ENCODE data around the gene ZBTB7C. TPM values are rescaled to one million over a fixed set of nuclear protein-coding genes. Genes with fewer than 3 reads are reported as not detected.

ZBTB7C gene
- total RNA-seq, 4 donors from 2014 or later = 26.0 to 50.6 (median 46.2) TPM

GRCh38 chr18:48188609-48189008 lies 220.6 kb downstream of the ZBTB7C start:
- 90% methylated on average over 2 of the region's 2 CpGs for WGBS
- Histone ChIP-seq H3K27me3 (no peaks in the 10 kb centered on the region), H3K36me3 (no peaks in the 10 kb centered on the region), H3K9me3 (no peaks in the 10 kb centered on the region), H3K4me1 (peaks cover 2% of the 10 kb centered on the region), H3K4me3 (no peak overlapping the region), H3K27ac (no peak overlapping the region)
- no peak for TF ChIP-seq POLR2A (IDR thresholded peaks at IDR 0.05)
- TF ChIP-seq EP300 (IDR thresholded peaks at IDR 0.05) = no peak
- no peak for TF ChIP-seq CTCF (IDR thresholded peaks at IDR 0.05)
- no peak for TF ChIP-seq POLR2AphosphoS5 (IDR thresholded peaks at IDR 0.05)
- no peak for DNase-seq (ENCODE audit: low spot score in 2 of 2)

- Histone ChIP-seq H3K36me3 (no peaks in the 10 kb centered on the region), H3K4me1 (no peaks in the 10 kb centered on the region), H3K9me3 (no peaks in the 10 kb centered on the region), H3K4me3 (no peak overlapping the region), H3K27ac (no peak overlapping the region), H3K27me3 (no peaks in the 10 kb centered on the region)
- no peak for DNase-seq (ENCODE audit: low spot score in 2 of 2)
- WGBS = 85% methylated on average over 6 of the region's 6 CpGs
- TF ChIP-seq CTCF (IDR thresholded peaks at IDR 0.05) = no peak
- no peak for TF ChIP-seq EP300 (IDR thresholded peaks at IDR 0.05)
- no peak for TF ChIP-seq POLR2A (IDR thresholded peaks at IDR 0.05)
Measured at GRCh38 chr18:48186861-48187260, 222.3 kb downstream of the ZBTB7C start.

GRCh38 chr18:48186131-48186766 lies 222.9 kb downstream of the ZBTB7C start:
- no peaks in the 10 kb centered on the region for H3K36me3 ChIP-seq
- no peak overlapping the region for H3K27ac ChIP-seq
- H3K27me3 ChIP-seq = no peaks in the 10 kb centered on the region
- WGBS = 73% methylated on average over 20 of the region's 20 CpGs
- H3K4me1 ChIP-seq = no peaks in the 10 kb centered on the region
- DNase-seq (ENCODE audit: low spot score in 2 of 2) = no peak
- no peak overlapping the region for H3K4me3 ChIP-seq
- TF ChIP-seq CTCF (IDR thresholded peaks at IDR 0.05) (no peak), EP300 (IDR thresholded peaks at IDR 0.05) (no peak), POLR2A (IDR thresholded peaks at IDR 0.05) (no peak), POLR2AphosphoS5 (IDR thresholded peaks at IDR 0.05) (no peak)
- H3K9me3 ChIP-seq = no peaks in the 10 kb centered on the region

GRCh38 chr18:48184118-48184517 lies 225.1 kb downstream of the ZBTB7C start:
- no peak for TF ChIP-seq POLR2A (IDR thresholded peaks at IDR 0.05)
- no peak for TF ChIP-seq EP300 (IDR thresholded peaks at IDR 0.05)
- TF ChIP-seq POLR2AphosphoS5 (IDR thresholded peaks at IDR 0.05) = no peak
- TF ChIP-seq CTCF (IDR thresholded peaks at IDR 0.05) = no peak
- no peak overlapping the region for H3K27ac ChIP-seq
- DNase-seq (ENCODE audit: low spot score in 2 of 2) = peak in 1 of 2 donors; percentile 45
- no peaks in the 10 kb centered on the region for H3K27me3 ChIP-seq
- H3K36me3 ChIP-seq = no peaks in the 10 kb centered on the region
- H3K4me1 ChIP-seq = no peaks in the 10 kb centered on the region
- H3K9me3 ChIP-seq = no peaks in the 10 kb centered on the region
- H3K4me3 ChIP-seq = no peak overlapping the region
- 96% methylated on average over 6 of the region's 6 CpGs for WGBS

- peak in 1 of 2 donors; percentile 31 for DNase-seq (ENCODE audit: low spot score in 2 of 2)
- Histone ChIP-seq H3K27me3 (no peaks in the 10 kb centered on the region), H3K36me3 (no peaks in the 10 kb centered on the region), H3K4me3 (no peak overlapping the region), H3K9me3 (no peaks in the 10 kb centered on the region), H3K27ac (no peak overlapping the region), H3K4me1 (no peaks in the 10 kb centered on the region)
- TF ChIP-seq POLR2AphosphoS5 (IDR thresholded peaks at IDR 0.05) (no peak), POLR2A (IDR thresholded peaks at IDR 0.05) (no peak), EP300 (IDR thresholded peaks at IDR 0.05) (no peak), CTCF (IDR thresholded peaks at IDR 0.05) (no peak)
- WGBS = 93% methylated on average over 2 of the region's 2 CpGs
Measured at GRCh38 chr18:48183613-48184012, 225.6 kb downstream of the ZBTB7C start.
